ENCODE data around the gene KSR1.
"Not testable (repeated sequence)": the region's sequence is repeated elsewhere in the genome, so short reads cannot be mapped to it uniquely, and the experiment has no call there.

Gene KSR1

DNA sequence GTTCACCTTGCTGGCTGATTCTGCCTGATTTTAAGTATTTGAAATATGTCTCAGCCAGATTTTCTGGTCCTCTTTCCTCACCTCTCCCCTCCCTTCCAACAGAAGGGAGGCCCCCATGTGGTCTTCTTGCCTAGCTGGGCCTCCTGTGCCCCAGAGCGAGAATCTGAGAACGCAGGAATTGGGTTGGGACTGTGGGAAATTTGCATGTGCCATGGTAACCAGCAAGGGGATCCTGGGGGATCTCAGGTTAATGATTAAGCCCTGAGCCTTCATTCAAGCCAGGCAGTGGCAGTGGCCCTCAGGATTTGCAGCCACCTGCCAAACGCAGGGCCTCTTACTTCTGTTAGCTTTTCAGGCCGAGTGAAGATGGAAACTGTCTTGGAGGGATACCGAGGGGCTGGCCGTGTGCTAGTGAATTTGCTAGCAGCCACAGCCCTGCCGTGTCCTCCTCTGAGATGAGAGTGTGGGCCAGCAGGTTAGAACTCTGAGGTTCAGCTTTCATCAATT is 40.2 kb downstream of the KSR1 start:
- no peak for DNase-seq

DNA sequence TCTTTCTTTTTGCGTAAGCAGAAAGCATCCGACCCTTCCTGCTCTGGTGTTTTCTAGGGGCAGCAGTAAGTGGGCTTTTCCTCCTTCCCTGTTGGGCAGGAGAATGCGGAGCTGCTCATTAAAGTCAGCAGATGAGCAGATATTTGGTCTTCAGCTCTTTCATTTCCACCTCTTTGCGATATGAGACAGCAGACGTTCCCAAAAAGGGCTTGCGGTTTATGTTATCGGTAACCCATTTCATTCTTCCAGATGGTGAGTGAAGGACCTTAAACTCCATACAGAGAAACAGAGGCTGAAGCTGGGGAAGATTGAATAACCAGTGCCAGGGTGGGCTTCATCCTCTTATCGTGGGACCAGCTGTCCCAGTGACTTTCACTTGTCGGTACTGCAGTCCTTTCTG is 40.7 kb downstream of the KSR1 start:
- no peak for DNase-seq

DNA sequence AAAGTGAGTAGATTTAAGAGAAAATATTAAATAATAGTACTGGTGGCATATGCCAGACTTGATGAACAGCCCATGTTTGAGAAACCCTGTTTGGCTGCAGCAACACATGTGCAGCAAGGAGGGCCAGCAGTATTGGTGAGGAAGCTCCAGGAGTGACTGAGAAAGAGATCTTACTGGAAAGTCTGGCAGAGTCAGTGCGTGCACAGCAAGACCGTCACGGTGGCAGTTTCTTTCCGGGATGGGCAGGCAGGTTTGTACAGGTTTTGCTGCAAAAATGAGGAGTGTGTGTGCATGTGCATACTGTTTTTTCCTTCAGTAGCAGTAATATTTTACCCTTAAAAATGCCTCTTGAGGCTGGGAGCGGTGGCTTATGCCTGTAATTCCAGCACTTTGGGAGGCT is 41.4 kb downstream of the KSR1 start:
- DNase-seq, result no peak

DNA sequence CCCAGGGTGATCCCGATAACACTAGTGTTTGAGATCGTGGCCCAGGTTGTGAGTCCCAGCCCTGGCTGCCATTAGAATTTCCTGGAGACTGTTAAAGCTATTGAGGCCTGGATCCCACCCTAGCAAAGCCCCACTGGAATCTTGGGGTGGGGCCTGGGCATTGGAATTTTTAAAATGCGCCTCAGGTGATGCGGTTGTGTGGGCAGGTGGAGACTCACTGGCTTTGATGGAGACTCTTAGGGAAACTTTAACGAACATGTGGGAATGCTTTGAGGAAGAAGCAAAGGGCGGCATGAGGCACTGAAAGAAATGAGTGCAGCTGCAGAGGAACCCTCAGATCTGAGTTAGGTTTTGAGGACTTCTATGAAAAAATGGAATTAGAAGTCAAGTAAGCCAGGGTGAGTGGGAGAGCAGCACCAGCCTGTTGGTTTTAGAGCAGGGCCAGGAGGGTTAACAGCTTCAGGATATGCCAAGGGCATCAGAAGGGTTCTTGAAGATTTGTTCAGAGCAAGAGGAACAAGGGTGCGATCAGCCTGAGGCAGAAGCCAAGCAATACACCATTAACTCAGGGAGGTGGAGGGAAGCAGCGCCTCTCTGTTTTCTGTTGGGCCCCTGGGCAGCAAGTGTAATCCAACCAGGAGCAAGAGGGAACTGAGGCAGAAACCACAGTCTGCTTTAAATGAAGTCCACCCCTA is 42.5 kb downstream of the KSR1 start:
- DNase-seq, result no peak

DNA sequence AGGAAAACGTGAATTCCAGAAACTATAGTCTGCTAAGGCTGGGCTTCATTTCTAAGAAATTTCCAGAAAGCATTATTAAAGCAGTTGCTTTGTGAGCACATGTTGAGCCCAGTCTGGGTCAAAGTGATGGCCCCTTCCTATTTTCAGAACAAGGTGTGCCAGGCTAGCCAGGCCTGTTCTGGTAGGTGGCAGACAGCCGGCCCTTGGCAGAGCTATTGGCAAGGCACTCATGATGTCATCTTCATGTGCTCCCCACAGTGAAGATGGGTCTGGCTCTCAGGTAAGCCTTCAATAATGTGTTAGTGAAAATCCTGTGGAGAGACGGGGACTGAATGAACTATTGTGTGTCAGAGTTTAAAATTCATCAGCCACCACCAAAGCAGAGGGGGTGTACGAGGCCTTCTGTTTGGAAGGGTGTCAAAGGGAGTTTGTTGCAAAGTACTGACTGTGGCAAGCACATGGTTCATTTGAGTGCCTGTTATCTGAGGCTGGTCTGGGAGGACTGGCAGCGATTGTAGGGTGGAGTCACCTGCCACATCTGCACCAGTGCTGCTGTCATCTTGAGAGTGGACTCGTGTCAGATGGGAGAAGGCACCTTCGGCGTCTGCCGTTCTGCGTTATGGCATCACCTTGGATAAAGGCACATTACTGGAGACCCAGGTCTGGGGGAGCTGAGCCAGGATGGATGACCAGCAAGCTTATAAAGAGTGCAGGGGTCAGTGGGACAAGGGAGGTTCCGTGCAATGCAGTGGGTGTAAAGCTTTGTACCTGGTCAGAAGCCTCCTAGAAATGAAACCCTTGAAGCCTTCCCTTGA is 43.4 kb downstream of the KSR1 start:
- DNase-seq, result no peak

DNA sequence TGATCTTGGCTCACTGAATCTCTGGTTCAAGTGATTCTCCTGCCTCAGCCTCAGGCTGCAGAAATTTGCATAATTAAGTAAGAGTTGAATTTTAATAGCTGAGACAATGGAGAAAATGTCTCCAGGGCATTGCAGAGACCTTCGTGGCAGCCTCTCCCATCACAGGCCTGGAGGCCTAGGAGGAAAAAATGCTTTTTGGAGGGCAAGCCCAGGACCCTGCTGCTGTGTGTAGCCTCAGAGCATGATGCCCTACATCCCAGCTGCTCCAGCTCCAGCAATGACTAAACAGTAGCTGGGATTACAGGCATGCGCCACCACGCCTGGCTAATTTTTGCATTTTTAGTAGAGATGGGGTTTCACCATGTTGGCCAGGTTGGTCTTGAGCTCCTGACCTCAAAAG is 45.1 kb downstream of the KSR1 start:
- not testable (repeated sequence) for DNase-seq

DNA sequence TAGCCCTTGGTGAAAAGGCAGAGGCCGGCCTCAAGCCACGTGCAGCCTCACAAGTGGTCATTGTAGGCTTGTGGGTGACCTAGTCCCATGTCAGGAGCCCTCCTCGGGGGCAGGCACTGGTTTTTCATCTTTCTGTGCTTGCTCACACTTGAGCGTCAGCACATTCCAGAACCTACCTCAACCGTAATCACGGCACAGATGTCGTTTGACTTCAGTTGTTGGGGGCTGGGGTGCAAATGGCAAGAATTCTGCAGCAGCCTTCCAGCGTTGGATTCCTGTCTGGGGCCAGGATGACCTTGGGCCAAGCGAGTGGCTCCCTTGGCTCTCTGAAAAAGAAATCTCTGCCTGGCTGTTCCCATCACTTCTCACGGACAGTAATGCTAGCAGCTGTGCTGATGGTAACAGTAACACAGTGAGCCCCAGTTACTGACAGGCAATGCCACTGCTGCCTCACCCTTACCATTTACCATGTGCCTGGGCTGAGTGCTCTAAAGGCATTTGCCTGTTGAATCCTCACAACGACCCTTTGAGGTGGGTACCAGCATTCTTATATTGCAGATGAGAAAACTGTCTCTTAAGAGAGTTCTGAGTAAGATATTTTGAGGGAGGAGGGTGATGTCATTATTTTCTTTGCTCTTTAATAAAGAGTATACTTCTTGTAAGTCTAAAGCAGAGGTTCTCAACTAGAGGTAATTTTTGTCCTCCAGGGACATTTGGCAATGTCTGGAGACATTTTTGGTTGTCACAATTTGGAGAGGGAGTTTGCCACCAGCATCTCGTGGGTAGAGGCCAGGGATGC is 46.5 kb downstream of the KSR1 start:
- peak; percentile 84 for DNase-seq

DNA sequence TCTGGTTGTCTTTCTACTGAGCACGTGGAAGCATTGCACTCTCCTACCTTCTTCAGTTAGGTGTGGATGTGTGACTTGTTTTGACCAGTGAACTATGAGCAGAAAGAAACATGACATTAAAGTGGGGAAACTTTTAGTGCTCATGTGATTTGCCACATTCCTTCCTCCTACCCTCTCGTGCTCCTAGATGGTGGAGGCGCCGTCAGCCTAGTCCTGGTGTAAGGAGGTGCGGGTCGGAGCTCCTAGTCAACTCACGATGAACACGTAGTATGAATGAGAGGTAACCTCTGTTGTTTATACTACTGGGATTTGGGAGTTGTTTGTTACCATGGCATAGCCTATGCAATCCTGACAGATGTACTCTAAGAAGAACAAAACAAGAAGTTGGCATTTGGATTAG is 47.4 kb downstream of the KSR1 start:
- no peak for DNase-seq

DNA sequence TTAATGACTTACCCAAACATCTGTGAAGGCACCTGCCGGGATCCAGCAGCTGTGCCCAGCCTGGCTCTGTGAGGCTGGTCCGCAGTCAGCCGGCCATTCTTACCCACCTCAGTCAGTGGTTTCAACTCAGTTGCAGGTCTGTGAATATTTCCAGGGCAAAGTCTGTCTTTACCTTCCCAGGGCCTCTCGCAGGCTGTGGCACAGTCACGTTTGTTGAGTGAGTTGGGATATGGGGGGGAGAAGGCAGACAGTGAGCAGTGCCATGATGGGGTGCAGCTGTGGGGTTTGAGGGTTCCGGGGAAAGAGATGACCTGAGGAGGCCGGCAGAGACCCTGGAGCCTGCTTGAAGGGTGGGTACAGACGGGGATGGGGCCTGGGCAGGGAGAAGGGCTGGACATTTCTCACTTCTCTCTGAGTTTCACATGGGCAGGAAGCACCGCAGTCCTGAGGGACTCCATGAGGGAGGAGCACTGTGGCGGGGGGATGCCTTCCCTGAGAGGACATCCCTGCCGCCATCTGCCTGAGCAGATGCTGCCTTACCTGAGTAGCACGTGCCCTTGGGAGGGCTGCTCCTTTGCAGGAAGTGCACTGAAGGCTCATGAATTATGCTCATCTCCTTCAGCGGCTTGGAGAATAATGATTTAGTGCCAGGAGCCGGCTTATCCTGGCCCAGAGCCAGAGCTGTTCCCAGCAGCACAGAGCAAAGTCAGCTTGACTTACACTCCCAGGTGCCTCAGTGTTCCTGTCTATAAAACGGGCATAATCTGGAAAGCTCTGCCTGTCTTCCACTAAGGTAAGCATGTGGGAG is 48.1 kb downstream of the KSR1 start:
- DNase-seq, result no peak

DNA sequence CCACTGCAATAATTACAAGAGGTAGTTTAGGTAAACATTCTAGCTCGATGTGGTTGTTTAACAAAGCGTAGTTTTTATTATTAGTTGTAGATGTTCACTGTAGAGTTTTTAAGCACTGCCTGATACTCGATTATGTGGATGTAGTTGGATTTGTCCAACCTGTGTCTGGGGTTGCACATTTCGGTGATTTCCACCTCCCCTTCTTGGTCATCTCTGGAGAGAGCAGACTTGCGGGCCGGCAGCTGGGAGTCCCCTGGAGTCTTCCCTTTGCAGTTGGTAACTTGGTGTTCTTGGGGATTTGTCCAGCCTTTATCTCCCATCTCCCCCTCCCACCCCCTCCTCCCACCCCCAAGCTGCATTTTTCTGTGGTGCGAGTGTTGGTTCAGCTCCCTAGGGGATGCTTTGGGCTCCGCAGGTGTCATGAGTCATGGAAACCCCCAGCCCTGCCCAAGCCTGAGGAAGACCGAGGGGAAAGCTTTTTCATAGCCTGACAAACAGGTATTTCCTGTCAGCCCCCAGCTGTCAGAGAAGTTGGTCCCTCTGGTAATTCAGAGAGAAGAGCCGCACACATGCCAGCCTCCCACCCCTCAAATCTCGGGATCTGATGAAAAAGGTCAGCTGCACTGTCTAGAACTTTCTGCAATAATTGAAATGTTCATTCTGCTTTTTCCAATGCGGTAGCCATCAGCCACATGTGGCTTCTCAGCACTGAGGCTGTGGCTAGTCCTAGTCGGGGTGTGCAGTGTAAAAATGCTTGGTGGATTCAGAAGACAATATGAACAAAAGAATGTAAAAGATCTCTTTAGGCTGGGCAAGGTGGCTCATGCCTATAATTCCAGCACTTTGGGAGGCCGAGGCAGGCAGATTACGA is 50.3 kb downstream of the KSR1 start:
- DNase-seq, result peak; percentile 34

DNA sequence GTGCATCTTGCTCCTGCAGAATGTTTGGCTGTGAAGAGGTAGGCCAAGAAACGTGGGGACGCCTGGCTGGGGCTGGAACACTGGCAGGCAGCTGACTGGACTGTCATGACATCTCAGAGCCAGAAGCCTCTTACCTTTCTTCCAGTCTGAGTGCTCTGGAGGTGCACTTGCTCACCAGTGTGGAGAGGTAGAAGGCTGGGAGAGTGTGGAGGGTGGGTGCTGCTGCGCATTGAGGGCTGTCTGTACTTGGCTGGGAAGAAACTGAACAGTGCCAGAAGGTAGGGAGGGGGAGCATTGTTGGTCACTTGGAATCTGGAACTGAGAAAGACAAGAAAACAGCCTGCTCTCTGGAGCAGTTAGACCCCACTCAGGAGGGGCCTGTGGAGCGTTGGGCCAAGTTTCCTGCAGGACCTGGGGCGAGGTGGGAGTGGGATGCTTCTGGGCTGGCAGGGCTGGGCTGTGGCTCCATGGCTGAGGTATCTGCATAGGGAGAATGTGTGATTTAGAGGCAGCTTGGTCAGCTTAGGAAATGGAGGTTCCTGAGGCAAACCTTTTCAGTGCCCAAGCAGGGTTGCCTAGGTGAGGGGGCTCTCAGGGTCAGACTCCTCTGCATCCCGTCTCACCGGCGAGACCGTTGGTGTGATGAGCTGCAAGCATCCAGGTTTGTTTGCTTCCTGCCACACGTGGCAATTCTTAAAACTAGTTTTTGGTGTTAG is 55.1 kb downstream of the KSR1 start:
- DNase-seq, result no peak

DNA sequence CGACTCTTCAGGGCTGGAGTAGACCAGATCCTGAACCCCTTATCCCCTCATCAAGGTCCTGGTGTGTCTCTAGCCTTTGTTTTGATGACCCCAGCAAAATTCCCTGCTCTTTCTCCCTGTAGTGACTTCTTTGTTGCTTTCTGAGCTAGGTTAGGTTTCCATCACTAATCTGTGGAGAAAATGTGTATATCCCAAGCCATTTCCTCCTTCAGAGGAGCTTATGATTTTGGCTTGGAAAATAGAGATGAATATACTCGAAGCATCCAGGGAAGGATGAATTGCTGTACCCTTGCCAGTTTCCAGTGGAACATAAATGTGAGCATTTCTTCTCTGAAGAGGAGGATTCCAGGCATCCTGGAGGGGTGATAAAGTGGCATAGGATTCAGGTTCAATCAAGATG is 55.8 kb downstream of the KSR1 start:
- DNase-seq, result no peak

DNA sequence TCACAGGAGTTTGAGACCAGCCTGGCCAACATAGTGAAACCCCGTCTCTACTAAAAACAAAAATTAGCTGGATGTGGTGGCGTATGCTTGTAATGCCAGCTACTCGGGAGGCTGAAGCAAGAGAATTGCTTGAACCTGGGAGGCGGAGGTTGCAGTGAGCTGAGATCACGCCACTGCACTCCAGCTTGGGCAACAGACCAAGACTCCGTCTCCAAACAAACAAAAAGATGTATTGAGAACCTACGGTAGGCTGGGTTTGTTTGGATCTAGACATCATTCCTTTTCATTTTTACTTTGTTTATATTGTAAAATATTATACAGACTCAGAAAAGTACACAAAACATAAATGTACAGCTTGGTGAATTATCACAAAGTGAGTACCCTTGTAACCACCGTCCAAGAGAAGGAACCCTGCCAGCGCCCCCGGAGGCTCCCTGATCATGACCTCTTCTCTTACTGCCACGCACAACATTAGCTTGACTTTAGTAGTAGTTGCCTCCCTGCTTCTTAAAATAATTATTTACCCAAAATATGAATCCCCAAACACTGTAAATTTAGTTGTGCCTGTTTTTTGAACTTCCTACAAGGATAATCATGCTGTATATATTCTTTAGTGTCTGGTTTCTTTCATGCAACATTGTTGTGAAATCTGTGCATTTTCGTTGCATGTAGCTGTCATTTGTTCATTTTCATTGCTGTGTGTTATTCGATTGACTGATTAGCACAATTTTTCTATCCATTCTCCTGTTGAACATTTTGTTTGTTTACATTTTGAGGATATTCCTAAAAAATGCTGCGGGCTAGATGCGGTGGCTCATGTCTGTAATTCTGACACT is 56.5 kb downstream of the KSR1 start:
- no peak for DNase-seq

DNA sequence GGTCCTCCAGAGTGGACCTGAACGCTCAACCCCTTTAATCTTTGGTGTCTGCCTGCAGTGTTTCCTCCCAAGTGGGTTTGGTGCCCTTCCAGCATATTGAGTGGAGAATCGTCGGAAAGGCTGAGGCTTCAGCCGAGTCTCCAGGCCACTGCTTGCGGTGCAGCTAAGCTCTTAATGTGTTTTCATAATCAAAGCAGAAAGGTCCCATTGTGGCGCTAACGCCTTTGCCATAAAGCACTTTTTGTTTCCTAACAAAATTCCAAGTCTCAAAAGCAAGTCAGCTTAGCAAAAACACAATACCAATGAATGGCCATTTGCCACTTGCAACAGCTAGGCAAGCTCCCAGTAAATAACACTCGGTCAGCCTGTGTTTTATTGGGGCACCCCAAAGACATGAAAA is 57.6 kb downstream of the KSR1 start:
- DNase-seq, result no peak

DNA sequence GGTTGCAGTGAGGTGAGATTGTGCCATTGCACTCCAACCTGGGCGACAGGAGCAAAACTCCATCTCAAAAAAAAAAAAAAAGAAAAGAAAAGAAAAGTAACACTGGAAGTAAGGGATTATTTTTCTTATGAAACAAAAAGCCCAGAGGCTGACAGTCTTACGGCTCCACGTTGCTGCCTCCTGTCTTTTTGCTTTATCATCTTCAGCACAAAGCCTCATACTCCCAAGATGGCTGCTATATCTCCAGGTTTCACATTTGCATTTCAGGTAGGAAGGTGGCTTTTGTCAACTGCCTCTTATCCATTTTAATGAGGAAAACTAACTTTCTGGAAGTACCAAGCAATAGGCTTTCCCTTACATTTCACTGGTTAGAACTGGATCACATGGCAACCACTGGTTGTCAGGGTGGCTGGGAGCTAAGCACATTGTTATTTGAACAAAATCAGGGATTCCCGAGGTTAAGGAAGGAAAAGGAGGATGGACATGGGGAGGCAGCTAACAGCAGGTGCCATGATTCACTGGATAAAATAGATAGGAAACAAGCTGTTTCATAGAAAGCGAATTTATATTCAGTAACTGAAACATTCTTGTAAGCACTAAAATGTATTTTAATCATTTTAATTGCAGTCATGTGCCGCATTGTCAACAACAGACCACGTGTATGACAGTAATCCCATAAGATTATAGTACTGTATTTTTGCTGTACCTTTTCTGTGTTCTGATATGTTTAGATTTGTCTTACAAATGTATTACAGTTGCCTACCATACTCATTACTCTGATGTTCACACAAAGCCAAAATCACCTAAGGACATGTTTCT is 58.6 kb downstream of the KSR1 start:
- DNase-seq, result no peak

DNA sequence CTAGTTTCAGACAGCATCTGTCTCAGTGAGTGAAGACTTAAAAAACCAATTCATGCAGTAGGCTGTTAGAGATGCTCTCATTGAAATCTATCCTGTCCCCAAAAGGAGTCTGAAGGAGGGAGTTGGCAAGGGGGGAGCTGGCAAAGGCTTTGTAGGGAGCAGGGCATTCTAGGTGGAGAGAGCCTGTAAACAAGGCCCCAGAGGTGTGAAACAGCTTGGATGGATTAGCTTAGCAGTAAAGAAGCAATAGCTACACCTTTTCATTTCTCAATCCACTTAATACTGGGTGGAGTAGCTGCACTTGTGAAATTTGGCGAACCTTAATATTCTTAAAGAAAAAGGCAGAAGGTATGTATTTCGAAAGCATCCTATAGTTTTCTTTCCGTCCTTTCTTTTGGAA is 61.8 kb downstream of the KSR1 start:
- DNase-seq, result no peak

DNA sequence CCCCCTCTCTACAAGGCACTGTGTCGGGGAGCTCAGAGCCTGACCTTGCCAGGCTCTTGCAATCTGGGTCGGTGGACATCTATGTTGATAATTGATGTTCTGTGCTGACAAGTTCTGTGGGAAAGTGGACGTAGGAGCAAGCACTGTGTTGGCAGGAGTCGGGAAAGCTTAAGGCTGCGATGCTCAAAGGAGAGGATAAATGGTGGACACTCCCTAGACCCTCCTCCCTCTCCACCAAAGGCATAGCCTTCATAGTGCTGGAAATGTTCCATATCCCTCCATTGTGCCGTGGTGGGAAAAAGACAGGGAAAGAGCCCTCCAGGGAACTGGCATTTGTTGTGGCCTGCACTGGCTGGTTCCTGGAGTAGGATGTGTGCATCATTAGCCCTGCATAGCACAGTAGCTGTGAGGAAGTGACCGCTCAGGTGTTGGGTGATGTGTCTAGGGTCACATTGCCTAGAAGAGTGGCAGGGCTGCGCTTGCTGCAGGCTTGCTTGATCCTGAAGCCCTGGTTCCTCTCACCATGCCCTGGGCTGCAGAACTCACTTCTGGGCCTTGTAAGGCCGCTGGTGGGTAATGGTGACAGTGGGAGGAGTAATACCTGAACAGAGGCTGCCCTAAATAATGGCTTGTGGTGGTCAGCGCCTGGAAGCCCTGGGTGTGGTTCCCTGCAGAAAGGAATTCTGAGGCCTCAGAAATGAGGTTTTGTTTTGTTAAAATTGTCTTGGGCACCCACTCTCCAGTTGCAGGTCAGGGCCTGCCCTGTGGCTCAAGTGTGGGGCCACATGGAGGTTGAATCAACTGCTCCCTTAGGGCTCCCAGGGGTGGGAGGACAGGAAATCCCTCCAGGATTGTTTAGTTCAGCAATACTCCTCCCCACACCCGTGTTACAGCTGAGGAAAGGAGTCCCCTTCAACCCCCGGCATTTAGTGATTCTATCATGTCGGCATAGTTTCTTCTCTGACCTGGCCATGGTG is 62.6 kb downstream of the KSR1 start:
- DNase-seq, result no peak

DNA sequence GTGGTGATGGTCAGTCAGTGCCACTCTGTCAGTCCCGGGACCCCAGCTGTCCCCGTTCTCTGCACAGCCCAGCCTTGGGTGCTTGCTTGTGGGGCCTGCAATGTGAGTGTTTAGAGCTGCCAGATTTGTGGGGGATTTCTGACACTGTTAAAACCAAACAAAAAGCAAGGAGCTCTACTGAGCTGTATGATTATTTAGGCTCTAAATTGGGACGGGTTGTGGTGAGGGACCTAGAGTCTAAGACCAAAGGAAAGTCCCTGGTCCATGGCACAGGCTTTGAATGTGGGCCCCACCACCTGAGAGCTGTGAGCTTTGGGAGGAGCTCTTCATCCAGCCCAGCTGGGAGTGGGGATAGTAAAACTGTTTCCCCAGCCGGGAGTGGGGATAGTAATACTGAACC is 63.3 kb downstream of the KSR1 start:
- no peak for DNase-seq

Measured in fibroblast of skin of abdomen (primary cell).